ENCODE results near the gene MAGI1. TPM values are rescaled to one million over a fixed set of nuclear protein-coding genes. Genes with fewer than 3 reads are reported as not detected.

MAGI1 gene
- total RNA-seq, 1 experiment from 2014 or later: 38.6 TPM

GRCh38 chr3:65674226-65674625 is 364.5 kb downstream of the MAGI1 start:
- DNase-seq (ENCODE audit: low read depth, low spot score): no peak
- no peaks in the 10 kb centered on the region; the same call in 1 of the 2 replicates for H3K79me2 ChIP-seq (ENCODE audit: insufficient read depth, low read length)
- H3K4me2 ChIP-seq (ENCODE audit: low read length): no peak overlapping the region
- H4K20me1 ChIP-seq (ENCODE audit: insufficient read depth): peaks cover 5% of the 10 kb centered on the region; the same call in 1 of the 2 replicates
- intact Hi-C loops (cut with micrococcal nuclease): loop anchor here (5.0 kb wide), 1 partner anchor 1142 kb away; no protein-coding TSS in a partner anchor
- H2AFZ ChIP-seq (ENCODE audit: low read depth, low read length, poor library complexity, severe bottlenecking): no peak overlapping the region
- no peak for ATAC-seq
- no peak overlapping the region for H3K27ac ChIP-seq (ENCODE audit: low read depth, low read length)
- H3K36me3 ChIP-seq (ENCODE audit: control insufficient read depth in 1 of 2, insufficient read depth in 2 of 2, low read length in 2 of 2): no peaks in the 10 kb centered on the region
- CTCF ChIA-PET: interaction anchor here (1.2 to 2.1 kb wide), 5 partner anchors 14 to 237 kb away, joined by 3 to 7 read pairs (median 3); no protein-coding TSS in a partner anchor
- H3K4me3 ChIP-seq (replicated peaks in 1 of 2; ENCODE audit: low read depth in 1 of 2, low read length in 2 of 2): no peak overlapping the region
- RAD21 ChIA-PET (ENCODE audit: low non-redundant PET in 1 of 2, low total read pairs in 2 of 2, uncharacterized antibody in 2 of 2, unreplicated experiment in 2 of 2): no interaction called here
- no peaks in the 10 kb centered on the region for H3K9me2 ChIP-seq (ENCODE audit: insufficient read depth)
- BruUV-seq (replicated peaks): no TSS peak
- POLR2A ChIA-PET: no interaction called here
- no peaks in the 10 kb centered on the region for H3K9me3 ChIP-seq (ENCODE audit: control insufficient read depth in 1 of 2, insufficient read depth in 1 of 2, low read depth in 1 of 2, low read length in 2 of 2)
- H3K27me3 ChIP-seq (ENCODE audit: insufficient read depth, low read length): peaks cover 3% of the 10 kb centered on the region; the same call in 1 of the 2 replicates
- no peak overlapping the region for H3K9ac ChIP-seq (ENCODE audit: low read length)
- no peaks in the 10 kb centered on the region for H3K4me1 ChIP-seq (ENCODE audit: control insufficient read depth in 1 of 2, insufficient read depth in 2 of 2, low read length in 2 of 2)
- TF ChIP-seq EGR1 (IDR thresholded peaks at IDR 0.05; ENCODE audit: low read depth): no peak

GRCh38 chr3:65672871-65673815 is 365.6 kb downstream of the MAGI1 start:
- no TSS peak for BruUV-seq (replicated peaks)
- ChIA-PET CTCF (interaction anchor here (0.6 to 2.1 kb wide), 7 partner anchors 11 to 522 kb away, joined by 3 to 7 read pairs (median 3); no protein-coding TSS in a partner anchor), POLR2A (no interaction called here)
- no peak for TF ChIP-seq TCF7L2 (IDR thresholded peaks at IDR 0.05; ENCODE audit: borderline replicate concordance, extremely low read depth, insufficient read depth, insufficient read length)
- TF ChIP-seq JUND (IDR thresholded peaks at IDR 0.05): no peak
- TF ChIP-seq EZH2phosphoT487 (IDR thresholded peaks at IDR 0.05; ENCODE audit: borderline replicate concordance): no peak
- no peak for TF ChIP-seq CBX3 (IDR thresholded peaks at IDR 0.05; ENCODE audit: low read depth)
- peak; percentile 56 for TF ChIP-seq RAD21 (IDR thresholded peaks at IDR 0.05; ENCODE audit: low read depth)
- TF ChIP-seq FOSL1 (IDR thresholded peaks at IDR 0.05; ENCODE audit: low read depth): no peak
- no peak for TF ChIP-seq SRF (IDR thresholded peaks at IDR 0.05; ENCODE audit: low read depth)
- no peak for TF ChIP-seq ATF3 (IDR thresholded peaks at IDR 0.05)
- no peak for TF ChIP-seq EZH2 (IDR thresholded peaks at IDR 0.05)
- peak; percentile 37 to 94 (median 79); a peak in 5 of 6 replicates for TF ChIP-seq CTCF (IDR thresholded peaks at IDR 0.05 in 2 of 3, conservative IDR thresholded peaks at IDR 0.05 in 1 of 3; ENCODE audit: borderline replicate concordance in 1 of 3, insufficient read depth in 1 of 3, low read depth in 2 of 3, low read length in 2 of 3)
- no peak for TF ChIP-seq SP1 (IDR thresholded peaks at IDR 0.05; ENCODE audit: low read depth)
- no peak for TF ChIP-seq CEBPB (IDR thresholded peaks at IDR 0.05; ENCODE audit: low read depth)

More at GRCh38 chr3:65672871-65673815, 365.6 kb downstream of the MAGI1 start:
- Histone ChIP-seq H3K36me3 (ENCODE audit: control insufficient read depth in 1 of 2, insufficient read depth in 2 of 2, low read length in 2 of 2) (no peaks in the 10 kb centered on the region), H3K79me2 (ENCODE audit: insufficient read depth, low read length) (no peaks in the 10 kb centered on the region), H3K4me1 (ENCODE audit: control insufficient read depth in 1 of 2, insufficient read depth in 2 of 2, low read length in 2 of 2) (no peaks in the 10 kb centered on the region), H3K27me3 (ENCODE audit: insufficient read depth, low read length) (peaks cover 3% of the 10 kb centered on the region; the same call in 1 of the 2 replicates), H4K20me1 (ENCODE audit: insufficient read depth) (peaks cover 5% of the 10 kb centered on the region; the same call in 1 of the 2 replicates), H3K9ac (ENCODE audit: low read length) (no peak overlapping the region), H3K9me3 (ENCODE audit: control insufficient read depth in 1 of 2, insufficient read depth in 1 of 2, low read depth in 1 of 2, low read length in 2 of 2) (no peaks in the 10 kb centered on the region), H3K4me2 (ENCODE audit: low read length) (no peak overlapping the region), H3K27ac (ENCODE audit: low read depth, low read length) (no peak overlapping the region), H2AFZ (ENCODE audit: low read depth, low read length, poor library complexity, severe bottlenecking) (no peak overlapping the region), H3K4me3 (replicated peaks in 1 of 2; ENCODE audit: low read depth in 1 of 2, low read length in 2 of 2) (no peak overlapping the region), H3K9me2 (ENCODE audit: insufficient read depth) (no peaks in the 10 kb centered on the region)
- ATAC-seq: peak; percentile 77
- intact Hi-C loops (cut with micrococcal nuclease): loop anchor here (1.0 to 5.0 kb wide), 3 partner anchors 234 to 1141 kb away; no protein-coding TSS in a partner anchor
- RAD21 ChIA-PET (ENCODE audit: low non-redundant PET in 1 of 2, low total read pairs in 2 of 2, uncharacterized antibody in 2 of 2, unreplicated experiment in 2 of 2): no interaction called here
- DNase-seq (ENCODE audit: low read depth, low spot score): peak; percentile 43
